Endothelial cell of umbilical vein (primary cell): ENCODE results near the gene RAB7B. TPM values are rescaled to one million over a fixed set of nuclear protein-coding genes. Genes with fewer than 3 reads are reported as not detected.

ENCODE experiments used
- BruUV-seq: library from RNA; stranded (reverse); fragments of 400-500 nt; replicated peaks from 2 replicates; lab custom pipeline; 2021; lab: Mats Ljungman, UMichigan
- CTCF ChIA-PET: fragments of 300-600, 350-600 bp; sonication (Branson Sonifier 250); formaldehyde crosslinking; loops from one replicate; lab custom pipeline; 2021; ENCODE audit warnings: antibody characterized with exemption, inconsistent platforms; lab: Charles Lee
- POLR2A ChIA-PET: fragments of 300-600, 350-600 bp; sonication (Branson Sonifier 250); formaldehyde crosslinking; loops from one replicate; lab custom pipeline; 2021; ENCODE audit warnings: antibody characterized with exemption, inconsistent platforms; lab: Charles Lee
- DNase-seq: peaks from one replicate; pipeline ENCODE4 v3.0.0-alpha.2; 2011; ENCODE audit warnings: low read depth, low spot score
- FAIRE-seq: peaks from 2 replicates; lab custom pipeline; 2011; peaks lifted over from hg19 to GRCh38; lab: Jason Lieb, UNC
- H2AFZ ChIP-seq: 2 replicates; pipeline ENCODE4 v1.6.0; 2012; ENCODE audit warnings: low read depth, low read length, control low read depth, inconsistent platforms
- H3K27ac ChIP-seq: 2 replicates; pipeline ENCODE4 v1.5.1; 2011; ENCODE audit warnings: low read depth, mild to moderate bottlenecking, control low read depth, low read length, moderate library complexity; ENCODE audit not compliant: insufficient read depth
- H3K27me3 ChIP-seq, 2 experiments: 2 replicates each; pipeline versions ENCODE4 v1.6.0 to v1.6.1; 2011; ENCODE audit warnings: low read length in 2 of 2, mixed read lengths in 1 of 2; ENCODE audit not compliant: control insufficient read depth in 2 of 2, insufficient read depth in 2 of 2
- H3K36me3 ChIP-seq, 2 experiments: 2 replicates in 1 of 2; 3 replicates in 1 of 2; pipeline ENCODE4 v1.5.1; 2011; ENCODE audit warnings: low read length in 2 of 2, mild to moderate bottlenecking in 1 of 2, moderate library complexity in 1 of 2; ENCODE audit not compliant: control insufficient read depth in 2 of 2, insufficient read depth in 2 of 2; ENCODE audit errors: extremely low read depth in 1 of 2
- H3K4me1 ChIP-seq: 3 replicates; pipeline ENCODE4 v1.5.1; 2011; ENCODE audit warnings: mild to moderate bottlenecking, low read length; ENCODE audit not compliant: control insufficient read depth, insufficient read depth; ENCODE audit errors: extremely low read depth
- H3K4me2 ChIP-seq: 2 replicates; pipeline ENCODE4 v1.6.1; 2011; ENCODE audit warnings: low read length, control low read depth, mixed read lengths; ENCODE audit not compliant: insufficient read depth
- H3K4me3 ChIP-seq, 3 experiments: fragments of 200-600 bp in 1 of 3; sonication (generic), shearing (Covaris generic) in 1 of 3; replicated peaks in 1 of 3; 2 replicates each; pipeline ENCODE4 v1.5.1; 2011 to 2016; ENCODE audit warnings: control low read depth in 3 of 3, low read length in 3 of 3, mild to moderate bottlenecking in 2 of 3, inconsistent platforms in 1 of 3, low read depth in 1 of 3, moderate library complexity in 1 of 3; ENCODE audit not compliant: insufficient read depth in 1 of 3
- H3K79me2 ChIP-seq: 2 replicates; pipeline ENCODE4 v1.6.0; 2012; ENCODE audit warnings: low read length, inconsistent platforms; ENCODE audit not compliant: control insufficient read depth, insufficient read depth
- H3K9ac ChIP-seq: replicated peaks from 2 replicates; pipeline ENCODE3; 2011; ENCODE audit warnings: low read length, control low read depth; ENCODE audit not compliant: insufficient read depth; ENCODE audit errors: extremely low read depth
- H3K9me1 ChIP-seq: replicated peaks from 3 replicates; pipeline ENCODE4 v1.6.0; 2011; ENCODE audit warnings: mild to moderate bottlenecking, low read length; ENCODE audit not compliant: control insufficient read depth, insufficient read depth; ENCODE audit errors: extremely low read depth
- H3K9me3 ChIP-seq: replicated peaks from 2 replicates; pipeline ENCODE4 v1.5.1; 2012; ENCODE audit warnings: low read length, inconsistent platforms; ENCODE audit not compliant: control insufficient read depth, insufficient read depth
- H4K20me1 ChIP-seq: replicated peaks from 2 replicates; pipeline ENCODE3; 2011; ENCODE audit warnings: mild to moderate bottlenecking, low read length; ENCODE audit not compliant: control insufficient read depth, insufficient read depth; ENCODE audit errors: extremely low read depth
- CTCF ChIP-seq, 2 donors: IDR thresholded peaks; 1 replicate in 1 of 2; 2 replicates in 1 of 2; pipeline ENCODE4 v1.5.1; 2011; ENCODE audit warnings: low read length in 2 of 2, mild to moderate bottlenecking in 2 of 2, moderate library complexity in 2 of 2, control low read depth in 1 of 2, inconsistent platforms in 1 of 2, low read depth in 1 of 2; ENCODE audit not compliant: insufficient read depth in 1 of 2; ENCODE audit errors: extremely low read depth in 1 of 2
- EZH2 ChIP-seq: IDR thresholded peaks from 2 replicates; pipeline ENCODE4 v1.6.1; 2012; ENCODE audit warnings: borderline replicate concordance, low read depth, mild to moderate bottlenecking, moderate library complexity, low read length, inconsistent platforms; ENCODE audit not compliant: severe bottlenecking
- FOS ChIP-seq: IDR thresholded peaks from 2 replicates; pipeline ENCODE4 v1.6.1; 2011; ENCODE audit warnings: mild to moderate bottlenecking, low read length, moderate library complexity, borderline replicate concordance; ENCODE audit not compliant: insufficient read depth
- GATA2 ChIP-seq: IDR thresholded peaks from 2 replicates; pipeline ENCODE4 v1.7.0; 2011; ENCODE audit warnings: low read depth, mild to moderate bottlenecking, moderate library complexity, mixed read lengths, low read length; ENCODE audit not compliant: insufficient read length, insufficient read depth
- JUN ChIP-seq: IDR thresholded peaks from 2 replicates; pipeline ENCODE4 v1.6.1; 2011; ENCODE audit warnings: borderline replicate concordance, low read depth; ENCODE audit not compliant: insufficient read length, insufficient read depth
- MAX ChIP-seq: IDR thresholded peaks from 2 replicates; pipeline ENCODE4 v1.6.1; 2011; ENCODE audit not compliant: insufficient read depth, insufficient read length
- MYC ChIP-seq: IDR thresholded peaks from one replicate; pipeline ENCODE4 v1.6.1; 2011; ENCODE audit warnings: mild to moderate bottlenecking, low read depth, low read length
- POLR2A ChIP-seq: IDR thresholded peaks from 2 replicates; pipeline ENCODE4 v1.6.1; 2012; ENCODE audit warnings: low read depth, mild to moderate bottlenecking, control low read depth, low read length
- POLR2AphosphoS5 ChIP-seq: IDR thresholded peaks from 2 replicates; pipeline ENCODE4 v1.6.1; 2012; ENCODE audit warnings: low read depth, mild to moderate bottlenecking, control low read depth, low read length, moderate library complexity; ENCODE audit not compliant: insufficient read depth
- dilution Hi-C: fragments of 300-500 bp; cut with MboI; formaldehyde crosslinking; loops from one replicate; pipeline ENCODE4 v1.15.0; 2019; ENCODE audit warnings: low sequenced_read_pairs; ENCODE audit not compliant: extremely low pct_ligation_motif_present
- intact Hi-C: fragments of 100-400 bp; cut with micrococcal nuclease; formaldehyde crosslinking; loops from one replicate; pipeline ENCODE4 v1.10.0; 2022
- polyA plus RNA-seq, 4 experiments: library from polyadenylated mRNA; depleted of rRNA in 3 of 4; stranded (reverse) in 3 of 4; unstranded in 1 of 4; fragments of >200 nt; gene quantifications; 2 replicates each; pipeline versions ENCODE4 v1.2.1 to v1.2.3, GENCODE V29; 2011 to 2012; ENCODE audit warnings: missing spikeins in 1 of 4
- total RNA-seq: library from RNA; stranded (reverse); gene quantifications from 2 replicates; pipeline ENCODE4 v1.2.3, GENCODE V29; 2021

Gene RAB7B
- total and polyA plus RNA-seq, 2 donors (not counting 3 experiments of a cell fraction or from before 2014, with no cell fraction given): 0.15 TPM; not detected in 1

DNA sequence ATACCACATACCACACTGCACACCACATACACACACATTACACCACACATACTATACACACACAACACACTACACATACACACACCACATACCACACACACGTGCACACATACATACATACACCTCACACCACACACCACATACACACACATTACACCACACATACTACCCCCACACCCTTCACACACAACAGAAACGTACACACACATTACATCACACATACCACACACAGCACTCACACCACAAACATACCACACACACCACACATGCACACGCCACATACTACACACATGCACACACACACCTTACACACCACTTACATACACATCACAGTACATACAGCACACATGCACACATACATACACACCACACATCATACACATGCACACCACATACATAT is 28.5 kb downstream of the RAB7B start:
- no peak for FAIRE-seq
- intact Hi-C loops (no loop called here), dilution Hi-C loops (loop anchor here (25.0 kb wide), 1 partner anchor 138 kb away; the partner anchor contains the start of gene AVPR1B)

GRCh38 chr1:205973377-205974232 is 29.6 kb downstream of the RAB7B start:
- no peaks in the 10 kb centered on the region for H3K9me1 ChIP-seq
- no peak for FAIRE-seq
- H3K9ac ChIP-seq: no peak overlapping the region
- H3K4me2 ChIP-seq: no peak overlapping the region
- dilution Hi-C loops: no loop called here
- no peak for DNase-seq
- H2AFZ ChIP-seq: no peak overlapping the region
- H3K4me3 ChIP-seq: no peak overlapping the region
- no peak overlapping the region for H3K27ac ChIP-seq
- no TSS peak for BruUV-seq
- no peaks in the 10 kb centered on the region for H4K20me1 ChIP-seq
- H3K79me2 ChIP-seq: no peaks in the 10 kb centered on the region
- POLR2A ChIA-PET: no interaction called here
- no peaks in the 10 kb centered on the region for H3K27me3 ChIP-seq
- intact Hi-C loops: no loop called here
- peaks cover 8% of the 10 kb centered on the region for H3K4me1 ChIP-seq
- no peak for TF ChIP-seq MAX
- no peak for TF ChIP-seq CTCF (IDR thresholded peaks at IDR 0.05; ENCODE audit: extremely low read depth in 1 of 2, insufficient read depth in 1 of 2, low read depth in 1 of 2, low read length in 2 of 2)
- TF ChIP-seq GATA2: no peak
- no peak for TF ChIP-seq POLR2A
- no peak for TF ChIP-seq JUN
- no peak for TF ChIP-seq EZH2
- no peak for TF ChIP-seq MYC
- no peak for TF ChIP-seq POLR2AphosphoS5
- TF ChIP-seq FOS: no peak
- H3K9me3 ChIP-seq: no peaks in the 10 kb centered on the region
- no peaks in the 10 kb centered on the region for H3K36me3 ChIP-seq
- CTCF ChIA-PET: no interaction called here

More for the DNA sequence above, 28.5 kb downstream of the RAB7B start:
- no peak for DNase-seq
- H3K4me1 ChIP-seq: peaks cover 8% of the 10 kb centered on the region
- no peak overlapping the region for H3K27ac ChIP-seq
- H2AFZ ChIP-seq: no peak overlapping the region
- TF ChIP-seq GATA2: no peak
- no peaks in the 10 kb centered on the region for H3K9me1 ChIP-seq
- H3K9ac ChIP-seq: no peak overlapping the region
- BruUV-seq: no TSS peak
- H3K27me3 ChIP-seq: no peaks in the 10 kb centered on the region
- ChIA-PET POLR2A (no interaction called here), CTCF (no interaction called here)
- H3K4me2 ChIP-seq: no peak overlapping the region
- H3K36me3 ChIP-seq: no peaks in the 10 kb centered on the region
- H4K20me1 ChIP-seq: no peaks in the 10 kb centered on the region
- H3K79me2 ChIP-seq: no peaks in the 10 kb centered on the region
- no peaks in the 10 kb centered on the region for H3K9me3 ChIP-seq
- no peak overlapping the region for H3K4me3 ChIP-seq
